Transverse colon (tissue), 4 donors: Measurements from ENCODE around the gene GLRA2. TPM values are rescaled to one million over a fixed set of nuclear protein-coding genes. Genes with fewer than 3 reads are reported as not detected.
"Not testable (repeated sequence)": the region's sequence is repeated elsewhere in the genome, so short reads cannot be mapped to it uniquely, and the experiment has no call there.

ENCODE experiments used
- DNase-seq: peaks from one replicate; pipeline ENCODE4 v3.0.0-alpha.2; 2019
- H3K27ac ChIP-seq, 4 donors: fragments of 200-600 bp; sonication (generic); 2 replicates each; pipeline ENCODE4 v1.5.1; 2016 to 2018; ENCODE audit warnings: inconsistent platforms in 4 of 4
- H3K27me3 ChIP-seq: fragments of 200-600 bp; sonication (generic); 2 replicates; pipeline ENCODE4 v1.5.1; 2017; ENCODE audit warnings: inconsistent platforms
- H3K36me3 ChIP-seq, 4 donors: fragments of 200-600 bp; sonication (generic); 2 replicates each; pipeline ENCODE4 v1.5.1; 2017 to 2019; ENCODE audit warnings: inconsistent platforms in 4 of 4
- H3K4me1 ChIP-seq, 4 donors: fragments of 200-600 bp; sonication (generic); 2 replicates each; pipeline ENCODE4 v1.5.1; 2017 to 2020; ENCODE audit warnings: inconsistent platforms in 4 of 4
- H3K4me3 ChIP-seq, 4 donors: fragments of 200-600 bp; sonication (generic); 1 replicate in 1 of 4; 2 replicates in 3 of 4; pipeline versions ENCODE4 v1.5.1 to v1.6.1; 2017 to 2019; ENCODE audit warnings: inconsistent platforms in 4 of 4
- H3K9me3 ChIP-seq, 2 donors: fragments of 200-600 bp; sonication (generic); 2 replicates each; pipeline ENCODE4 v1.5.1; 2017 to 2019; ENCODE audit warnings: inconsistent platforms in 2 of 2
- CTCF ChIP-seq, 5 experiments: fragments of 200-600 bp in 3 of 5; fragments of 450-650 bp in 2 of 5; sonication (generic) in 3 of 5; IDR thresholded peaks; 1 replicate in 2 of 5; 2 replicates in 3 of 5; pipeline ENCODE4 v1.5.1; 2016 to 2017; ENCODE audit warnings: antibody characterized with exemption in 5 of 5, inconsistent platforms in 3 of 5, mild to moderate bottlenecking in 2 of 5, moderate library complexity in 1 of 5
- EP300 ChIP-seq: sonication (generic); formaldehyde crosslinking; IDR thresholded peaks from one replicate; pipeline ENCODE4 v1.6.1; 2017; ENCODE audit warnings: antibody characterized with exemption, low read depth
- POLR2A ChIP-seq: fragments of 450-650 bp; IDR thresholded peaks from one replicate; pipeline ENCODE4 v1.6.1; 2016; ENCODE audit warnings: antibody characterized with exemption, mild to moderate bottlenecking, moderate library complexity
- POLR2AphosphoS5 ChIP-seq, 3 donors: sonication (generic); formaldehyde crosslinking; IDR thresholded peaks; one replicate each; pipeline ENCODE4 v1.6.1; 2016; ENCODE audit warnings: antibody characterized with exemption in 3 of 3
- whole genome bisulfite sequencing, 2 donors: methylation state at CpG; one replicate each; pipeline ENCODE4 v1.1.5; 2018; ENCODE audit warnings: low coverage in 1 of 2; 5-methylcytosine and 5-hydroxymethylcytosine counted together
- in situ Hi-C, 4 donors: fragments of 200-750 bp; cut with MboI; loops; one replicate each; pipeline versions ENCODE4 v1.15.0 to v1.15.1; 2017; ENCODE audit warnings: low sequenced_read_pairs in 3 of 4, low pct_ligation_motif_present in 1 of 4, low pct_unique_long_range_greater_than_20kb in 1 of 4
- intact Hi-C: fragments of 100-400 bp; cut with DNase I; formaldehyde crosslinking; loops from one replicate; pipeline ENCODE4 v1.15.1; 2023; ENCODE audit warnings: low total_unique reads
- total RNA-seq, 4 donors: library from RNA; depleted of rRNA; stranded (reverse); fragments of >200 nt; gene quantifications; one replicate each; pipeline ENCODE4 v1.1.0, GENCODE V29; 2016

The GLRA2 gene
- total RNA-seq, 4 donors from 2014 or later, result 0.79 to 1.8 TPM; not detected in 2

GRCh38 chrX:14591976-14592375 is 62.6 kb downstream of the GLRA2 start:
- Histone ChIP-seq H3K4me1 (no peaks in the 10 kb centered on the region), H3K27me3 (no peaks in the 10 kb centered on the region), H3K4me3 (no peak overlapping the region), H3K9me3 (no peaks in the 10 kb centered on the region), H3K36me3 (no peaks in the 10 kb centered on the region), H3K27ac (no peak overlapping the region)
- WGBS, 2 donors, result 50% methylated on average over 2 of the region's 2 CpGs; no CpG with 5 or more reads in 1 of the 2 donors
- in situ Hi-C loops (no loop called here), intact Hi-C loops (no loop called here)
- TF ChIP-seq CTCF (IDR thresholded peaks at IDR 0.05) (no peak), POLR2A (no peak), EP300 (no peak), POLR2AphosphoS5 (IDR thresholded peaks at IDR 0.05) (no peak)
- no peak for DNase-seq

GRCh38 chrX:14594521-14594920 is 65.2 kb downstream of the GLRA2 start:
- H3K27me3 ChIP-seq, result no peaks in the 10 kb centered on the region
- intact Hi-C loops, result no loop called here
- no peaks in the 10 kb centered on the region for H3K36me3 ChIP-seq
- H3K4me1 ChIP-seq, result no peaks in the 10 kb centered on the region
- no peak for DNase-seq
- no peaks in the 10 kb centered on the region for H3K9me3 ChIP-seq
- H3K27ac ChIP-seq, result no peak overlapping the region
- in situ Hi-C loops, result no loop called here
- H3K4me3 ChIP-seq, result no peak overlapping the region
- TF ChIP-seq EP300, result no peak
- TF ChIP-seq CTCF (IDR thresholded peaks at IDR 0.05), result no peak
- no peak for TF ChIP-seq POLR2AphosphoS5 (IDR thresholded peaks at IDR 0.05)
- TF ChIP-seq POLR2A, result no peak

- TF ChIP-seq POLR2AphosphoS5 (IDR thresholded peaks at IDR 0.05), result no peak
- no peak for TF ChIP-seq EP300
- TF ChIP-seq POLR2A, result no peak
- no peak for TF ChIP-seq CTCF (IDR thresholded peaks at IDR 0.05)
- H3K4me1 ChIP-seq, result no peaks in the 10 kb centered on the region
- in situ Hi-C loops (no loop called here), intact Hi-C loops (no loop called here)
- H3K9me3 ChIP-seq, result no peaks in the 10 kb centered on the region
- H3K27ac ChIP-seq, result no peak overlapping the region
- no peaks in the 10 kb centered on the region for H3K36me3 ChIP-seq
- no peaks in the 10 kb centered on the region for H3K27me3 ChIP-seq
- H3K4me3 ChIP-seq, result no peak overlapping the region
- no peak for DNase-seq
- WGBS, 2 donors, result 31% methylated on average over 3 of the region's 3 CpGs; no CpG with 5 or more reads in 1 of the 2 donors
Measured at GRCh38 chrX:14598330-14598729, 69.0 kb downstream of the GLRA2 start.

- no peak for DNase-seq
- in situ Hi-C loops, result no loop called here
- H3K4me1 ChIP-seq, result no peaks in the 10 kb centered on the region
- H3K9me3 ChIP-seq, result no peaks in the 10 kb centered on the region
- H3K36me3 ChIP-seq, result no peaks in the 10 kb centered on the region
- H3K4me3 ChIP-seq, result no peak overlapping the region
- TF ChIP-seq CTCF (IDR thresholded peaks at IDR 0.05) (no peak), EP300 (no peak), POLR2AphosphoS5 (IDR thresholded peaks at IDR 0.05) (no peak), POLR2A (no peak)
- H3K27ac ChIP-seq, result no peak overlapping the region
- WGBS, 2 donors, result 55 to 64% methylated on average over 2 to 3 of the region's 3 CpGs
- intact Hi-C loops, result no loop called here
- no peaks in the 10 kb centered on the region for H3K27me3 ChIP-seq
Measured at GRCh38 chrX:14607446-14607985, 78.2 kb downstream of the GLRA2 start.

GRCh38 chrX:14612450-14612849 is 83.1 kb downstream of the GLRA2 start:
- H3K27ac ChIP-seq, H3K4me3 ChIP-seq, DNase-seq, in situ Hi-C loops, intact Hi-C loops, H3K4me1 ChIP-seq, H3K9me3 ChIP-seq, H3K36me3 ChIP-seq, H3K27me3 ChIP-seq: not testable (repeated sequence)
- WGBS, 2 donors, result 83 to 84% methylated on average over 2 to 5 of the region's 5 CpGs
